Adrenal gland (tissue), 12 donors: ENCODE data around the gene NCMAP. TPM values are rescaled to one million over a fixed set of nuclear protein-coding genes. Genes with fewer than 3 reads are reported as not detected.
A peak's percentile ranks its signal among the peaks of the same experiment; 100 is the strongest.

Source experiments
- DNase-seq, 7 donors: peaks; one replicate each; pipeline ENCODE4 v3.0.0-alpha.2; 2019 to 2020
- H3K27ac ChIP-seq, 5 donors: fragments of 200-600 bp; sonication (generic) in 4 of 5; 1 replicate in 3 of 5; 2 replicates in 2 of 5; pipeline versions ENCODE4 v1.5.1 to v1.8.0; 2016 to 2020; ENCODE audit warnings: mild to moderate bottlenecking in 1 of 5
- H3K27me3 ChIP-seq: fragments of 200-600 bp; 2 replicates; pipeline ENCODE4 v1.8.0; 2021
- H3K36me3 ChIP-seq, 2 donors: fragments of 200-600 bp; replicated peaks in 1 of 2; 1 replicate in 1 of 2; 2 replicates in 1 of 2; pipeline versions ENCODE4 v1.5.1 to v1.8.0; 2018 to 2022
- H3K4me1 ChIP-seq, 2 donors: fragments of 200-600 bp; replicated peaks in 1 of 2; 1 replicate in 1 of 2; 2 replicates in 1 of 2; pipeline versions ENCODE4 v1.5.1 to v1.8.0; 2018 to 2021
- H3K4me3 ChIP-seq, 4 donors: fragments of 200-600 bp; sonication (generic) in 3 of 4; one replicate each; pipeline ENCODE4 v1.5.1; 2016 to 2018
- H3K9me3 ChIP-seq, 3 donors: fragments of 200-600 bp; sonication (generic) in 1 of 3; replicated peaks in 1 of 3; 1 replicate in 2 of 3; 2 replicates in 1 of 3; pipeline versions ENCODE4 v1.5.1 to v1.8.0; 2016 to 2021
- CTCF ChIP-seq, 6 experiments: fragments of 450-650 bp in 4 of 6; fragments of 200-600 bp in 2 of 6; sonication (generic) in 1 of 6; IDR thresholded peaks; 1 replicate in 5 of 6; 2 replicates in 1 of 6; pipeline versions ENCODE4 v1.5.1 to v1.8.0; 2016 to 2021; ENCODE audit warnings: antibody characterized with exemption in 6 of 6, mild to moderate bottlenecking in 2 of 6, moderate library complexity in 1 of 6
- POLR2A ChIP-seq, 2 donors: fragments of 450-650 bp; IDR thresholded peaks; one replicate each; pipeline ENCODE4 v1.6.1; 2017; ENCODE audit warnings: antibody characterized with exemption in 2 of 2, mild to moderate bottlenecking in 2 of 2, moderate library complexity in 1 of 2
- WGBS, 4 donors: extraction: QIAGEN DNeasy Blood & Tissue Kit in 2 of 4; methylation state at CpG; one replicate each; pipeline versions ENCODE4 v1.1.5 to v1.1.7; 2013 to 2017; 5-methylcytosine and 5-hydroxymethylcytosine counted together
- intact Hi-C, 2 donors: fragments of 100-400 bp; cut with DNase I; formaldehyde crosslinking; loops; one replicate each; pipeline versions ENCODE4 v1.14.1 to v1.15.0; 2022 to 2023
- polyA plus RNA-seq, 3 donors: library from polyadenylated mRNA; stranded (reverse); fragments of 200-250 nt in 2 of 3; fragments of 350-450 nt in 1 of 3; fragmentation: Illumina TruSeq in 1 of 3; extraction: RNeasy Lipid Tissue Mini Kit (QIAGEN cat#74804) in 1 of 3; gene quantifications; one replicate each; pipeline ENCODE4 v1.2.3, GENCODE V29; 2013 to 2014
- total RNA-seq, 9 donors: library from RNA; depleted of rRNA in 4 of 9; stranded (reverse); fragments of >200 nt in 4 of 9; fragments of 120-200 nt in 1 of 9; fragmentation: NEBNext Ultra II Directional in 1 of 9; extraction: Animal tissue kit (Norgen Biotek cat#: 25700) in 1 of 9; gene quantifications; one replicate each; pipeline versions ENCODE4 v1.1.0 to v1.2.4, GENCODE V29; 2013 to 2023
- donor health status: healthy with polysubstance abuse.
- donor health status: Bipolar disorder and iron deficiency.
- donor health status: DM: yes; HTN: yes; CAD: no.
- donor health status: DM: no; HTN: no; CAD: no.
- donor health status: DM: no; HTN: no; CAD: no.
- donor health status: DM: yes; HTN: yes; CAD: no.

NCMAP gene
- total and polyA plus RNA-seq, 12 donors = under 0.01 to 0.27 (median 0.09) TPM; not detected in 7

- Histone ChIP-seq H3K4me3 (no peak overlapping the region), H3K4me1 (peaks cover 0 to 7% of the 10 kb centered on the region in 2 donors), H3K27ac (no peak overlapping the region), H3K36me3 (no peaks in the 10 kb centered on the region), H3K9me3 (no peaks in the 10 kb centered on the region), H3K27me3 (peaks cover 18% of the 10 kb centered on the region)
- 64 to 73% (median 67%) methylated on average over 4 to 9 of the region's 9 CpGs for WGBS, 4 donors
- no peak for DNase-seq
- intact Hi-C loops = no loop called here
- no peak for TF ChIP-seq POLR2A (IDR thresholded peaks at IDR 0.05)
- no peak for TF ChIP-seq CTCF (IDR thresholded peaks at IDR 0.05)
Measured at GRCh38 chr1:24557711-24558131, 1.8 kb downstream of the NCMAP start.

- WGBS, 4 donors = 72 to 85% (median 76%) methylated on average over 7 of the region's 7 CpGs
- peaks cover 0 to 7% of the 10 kb centered on the region in 2 donors for H3K4me1 ChIP-seq
- no peak for DNase-seq
- H3K4me3 ChIP-seq = no peak overlapping the region
- H3K27me3 ChIP-seq = peaks cover 18% of the 10 kb centered on the region
- H3K36me3 ChIP-seq = no peaks in the 10 kb centered on the region
- no peaks in the 10 kb centered on the region for H3K9me3 ChIP-seq
- H3K27ac ChIP-seq = no peak overlapping the region
- intact Hi-C loops = no loop called here
- TF ChIP-seq CTCF (IDR thresholded peaks at IDR 0.05) = no peak
- no peak for TF ChIP-seq POLR2A (IDR thresholded peaks at IDR 0.05)
Measured at GRCh38 chr1:24558455-24558854, 2.6 kb downstream of the NCMAP start.

- no peaks in the 10 kb centered on the region for H3K9me3 ChIP-seq
- intact Hi-C loops = no loop called here
- H3K36me3 ChIP-seq = no peaks in the 10 kb centered on the region
- H3K4me1 ChIP-seq = peaks cover 0 to 7% of the 10 kb centered on the region in 2 donors
- peak in 6 of 7 donors; percentile 33 to 70 (median 50) for DNase-seq
- 49 to 53% (median 51%) methylated on average over 12 of the region's 12 CpGs for WGBS, 4 donors
- TF ChIP-seq CTCF (IDR thresholded peaks at IDR 0.05) (no peak), POLR2A (IDR thresholded peaks at IDR 0.05) (no peak)
- no peak overlapping the region for H3K4me3 ChIP-seq
- no peak overlapping the region for H3K27ac ChIP-seq
- H3K27me3 ChIP-seq = peaks cover 18% of the 10 kb centered on the region
Measured at GRCh38 chr1:24558902-24559791, 3.3 kb downstream of the NCMAP start.

- H3K27ac ChIP-seq = no peak overlapping the region
- no peaks in the 10 kb centered on the region for H3K9me3 ChIP-seq
- no peak overlapping the region for H3K4me3 ChIP-seq
- no peaks in the 10 kb centered on the region for H3K36me3 ChIP-seq
- intact Hi-C loops = no loop called here
- DNase-seq = no peak
- H3K4me1 ChIP-seq = peaks cover 0 to 7% of the 10 kb centered on the region in 2 donors
- H3K27me3 ChIP-seq = peaks cover 17% of the 10 kb centered on the region
- WGBS, 4 donors = 81 to 92% (median 86%) methylated on average over 5 to 6 of the region's 6 CpGs
- TF ChIP-seq CTCF (IDR thresholded peaks at IDR 0.05) = no peak
- TF ChIP-seq POLR2A (IDR thresholded peaks at IDR 0.05) = no peak
Measured at GRCh38 chr1:24560361-24560760, 4.5 kb downstream of the NCMAP start.
